Activated effector memory CD4-positive, alpha-beta T cell treated with anti-CD3 and anti-CD28 coated beads, Interleukin-2, amount 50 U/mL, for 16 hours (primary cell): ENCODE measurements around the gene UVSSA.
"Not testable (repeated sequence)": the region's sequence is repeated elsewhere in the genome, so short reads cannot be mapped to it uniquely, and the experiment has no call there.

Source experiments
- DNase-seq: peaks from one replicate; pipeline ENCODE4 v3.0.0-alpha.2; 2020

The UVSSA gene

GRCh38 chr4:1331591-1332353 is 15.2 kb upstream of the UVSSA start:
- no peak for DNase-seq

DNA sequence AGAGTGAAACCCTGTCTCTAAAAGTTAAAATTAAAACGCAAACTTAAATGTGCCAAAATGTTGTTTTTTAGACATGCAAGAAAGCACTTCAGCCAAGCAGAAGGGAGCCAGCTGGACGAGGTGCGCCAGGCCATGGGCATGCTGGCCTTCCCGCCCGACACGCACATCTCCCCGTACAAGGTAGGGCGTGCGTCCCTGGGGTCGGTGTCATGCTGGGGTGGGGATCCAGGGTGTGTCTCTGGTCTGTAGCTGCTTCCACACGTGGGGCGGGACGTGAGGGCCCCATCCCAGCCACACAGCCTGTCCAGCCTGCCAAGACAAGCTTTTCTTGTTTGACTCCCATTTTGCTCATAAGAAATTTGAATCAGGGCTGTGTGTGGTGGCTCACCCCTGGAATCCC is 14.3 kb upstream of the UVSSA start:
- DNase-seq: no peak

GRCh38 chr4:1333256-1333655 is 13.8 kb upstream of the UVSSA start:
- no peak for DNase-seq

GRCh38 chr4:1333851-1334578 is 13.0 kb upstream of the UVSSA start:
- not testable (repeated sequence) for DNase-seq

DNA sequence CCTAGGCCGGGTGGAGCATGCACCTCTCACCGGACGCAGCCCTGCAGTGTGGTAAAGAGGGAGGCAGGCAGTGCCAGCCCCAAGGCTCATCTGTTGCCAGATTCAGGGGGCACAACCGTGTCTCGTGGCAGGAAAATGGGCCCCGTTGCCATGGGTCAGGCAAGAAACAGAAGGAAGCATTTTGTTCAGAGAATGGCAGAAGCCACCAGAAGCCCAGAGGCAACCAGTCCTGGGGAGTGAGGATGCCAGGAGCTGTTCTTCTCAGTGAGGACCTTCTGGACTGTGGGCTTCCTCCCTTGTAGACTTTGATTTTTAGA is 12.5 kb upstream of the UVSSA start:
- DNase-seq: no peak

- DNase-seq: not testable (repeated sequence)
Measured at GRCh38 chr4:1335193-1335883, 11.7 kb upstream of the UVSSA start.

- no peak for DNase-seq
Measured at GRCh38 chr4:1336088-1336491, 10.9 kb upstream of the UVSSA start.

GRCh38 chr4:1337376-1337831 is 9.6 kb upstream of the UVSSA start:
- DNase-seq: peak; percentile 82

- no peak for DNase-seq
Measured at GRCh38 chr4:1337951-1338751, 8.9 kb upstream of the UVSSA start.

DNA sequence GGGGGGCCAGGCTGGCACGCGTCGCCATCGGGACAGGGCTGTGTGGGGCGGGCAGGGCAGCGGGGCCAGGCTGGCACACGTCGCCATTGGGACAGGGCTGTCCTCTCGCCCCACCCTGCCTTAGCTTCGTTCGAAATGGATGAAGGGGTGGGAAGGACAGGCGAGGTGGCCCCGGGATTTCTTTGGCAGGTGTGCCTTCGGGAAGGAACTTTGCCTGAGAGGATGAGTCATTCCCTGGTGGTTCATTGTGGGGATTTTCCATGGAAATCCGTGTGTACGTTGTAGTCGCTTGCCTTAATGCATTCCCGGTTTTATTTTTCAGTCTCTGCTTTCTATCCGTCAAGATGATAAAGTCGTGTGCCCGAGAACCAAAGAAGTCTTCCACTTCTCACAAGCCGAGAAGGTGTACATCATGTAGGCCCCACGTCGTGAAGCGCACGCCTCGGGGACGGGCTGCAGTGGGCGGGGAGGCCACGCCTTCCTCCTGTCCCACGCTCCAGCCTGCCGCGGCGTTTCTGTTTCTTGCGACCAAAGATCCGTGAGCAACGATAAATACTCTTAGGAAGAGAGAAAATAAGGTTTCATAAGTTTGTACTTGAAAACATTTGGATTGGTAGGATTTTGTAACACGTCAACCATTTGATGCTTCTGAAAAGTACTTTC is 8.1 kb upstream of the UVSSA start:
- DNase-seq: no peak

DNA sequence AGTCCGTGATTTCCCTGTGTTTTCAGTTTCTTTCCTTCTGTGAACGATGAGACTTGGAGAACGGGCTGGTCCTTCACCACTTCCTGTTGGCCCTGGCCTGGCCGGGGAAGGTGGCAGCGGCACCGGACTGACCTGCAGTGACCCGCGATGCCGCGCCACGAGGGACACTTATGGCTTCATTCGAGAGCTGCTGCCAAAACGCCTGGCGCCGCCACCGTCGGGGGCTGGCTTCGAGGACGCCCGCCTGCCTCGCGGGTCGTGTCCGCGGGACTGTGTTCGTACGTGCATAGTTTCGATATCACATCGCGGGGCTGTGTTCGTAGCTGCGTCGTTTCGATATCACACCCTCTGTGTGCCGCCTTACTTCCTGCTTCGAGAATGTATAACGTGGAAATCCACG is 7.5 kb upstream of the UVSSA start:
- no peak for DNase-seq

GRCh38 chr4:1340181-1340747 is 6.7 kb upstream of the UVSSA start:
- no peak for DNase-seq

- no peak for DNase-seq
Measured at GRCh38 chr4:1340861-1341260, 6.1 kb upstream of the UVSSA start.

- no peak for DNase-seq
Measured at GRCh38 chr4:1342003-1342402, 5.0 kb upstream of the UVSSA start.

DNA sequence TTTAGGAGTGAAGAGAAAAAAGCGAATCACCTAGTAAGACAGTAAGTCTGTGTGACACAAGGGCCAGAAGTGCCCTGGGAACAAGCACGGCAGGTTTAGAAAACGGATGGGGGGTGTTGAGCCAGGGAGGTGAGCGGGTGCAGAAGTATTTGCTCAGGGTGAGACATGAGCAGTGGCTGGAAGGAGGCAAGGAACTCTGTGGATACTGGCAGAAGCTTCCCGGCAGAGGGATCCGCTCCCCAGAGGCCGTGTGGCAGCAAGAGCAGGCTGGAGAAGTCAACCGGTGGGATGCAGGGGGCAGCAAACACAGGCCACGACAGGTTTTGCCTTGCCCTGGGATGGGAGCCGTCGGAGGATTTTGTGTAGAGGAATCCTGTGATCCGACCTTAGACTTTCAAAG is 2.3 kb upstream of the UVSSA start:
- no peak for DNase-seq

- peak; percentile 82 for DNase-seq
Measured at GRCh38 chr4:1345903-1346780, 866 bp upstream of the UVSSA start.

GRCh38 chr4:1347410-1347864 is 429 bp downstream of the UVSSA start:
- peak; percentile 80 for DNase-seq

- no peak for DNase-seq
Measured at GRCh38 chr4:1348014-1348513, 1.1 kb downstream of the UVSSA start.

- no peak for DNase-seq
Measured at GRCh38 chr4:1348746-1349145, 1.7 kb downstream of the UVSSA start.

GRCh38 chr4:1349359-1350168 is 2.6 kb downstream of the UVSSA start:
- no peak for DNase-seq
